CD4-positive, alpha-beta T cell treated with Interleukin-21 for 1 hour (primary cell): ENCODE data around the gene BTBD1.

Experiments used
- DNase-seq: peaks from one replicate; pipeline ENCODE4 v3.0.0-alpha.2; 2020

Gene BTBD1

DNA sequence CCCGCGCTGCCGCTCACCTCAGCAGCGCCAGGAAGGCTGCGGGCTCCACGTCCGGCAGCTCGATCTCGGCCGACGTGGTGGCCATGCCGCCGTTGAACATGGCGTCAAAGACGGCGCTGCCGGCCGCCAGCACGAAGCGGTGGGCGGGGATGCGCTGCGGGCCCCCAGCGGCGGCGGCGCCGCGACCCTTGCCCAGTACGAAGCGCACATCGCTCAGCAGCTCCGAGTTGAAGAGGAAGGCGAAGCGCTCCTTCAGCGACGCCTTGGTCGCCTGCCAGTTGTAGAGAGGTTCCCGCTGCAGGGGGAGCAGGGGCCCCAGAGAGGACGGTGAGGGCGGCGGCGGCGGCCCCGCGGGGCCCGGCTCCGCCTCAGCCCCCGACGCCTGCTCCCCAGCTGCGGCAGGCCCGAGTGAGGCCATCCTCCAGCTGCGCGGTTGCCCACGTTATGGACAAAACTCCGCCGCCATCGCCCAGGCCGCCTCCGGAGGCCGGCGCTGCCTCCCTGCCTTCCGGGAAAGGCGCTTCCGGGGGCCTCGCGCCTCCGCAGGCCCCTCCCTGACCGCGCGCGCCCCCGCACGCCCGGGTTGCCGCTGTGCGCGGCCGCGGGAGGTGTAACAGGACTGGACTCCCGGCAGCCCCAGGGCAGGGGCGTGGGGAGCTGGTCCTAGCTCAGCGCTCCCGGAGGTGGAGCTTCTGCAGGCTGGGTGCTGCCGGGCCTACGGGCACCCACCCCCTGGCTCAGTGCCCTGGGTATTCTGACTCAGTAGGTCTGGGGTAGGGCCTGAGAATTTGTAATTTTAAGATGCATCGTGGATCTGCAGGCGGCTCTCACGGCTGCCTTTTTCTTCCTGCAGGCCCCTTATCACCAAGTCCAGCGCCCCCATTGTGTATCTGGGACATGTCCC is at the start of gene BTBD1:
Gene BTBD1 (minus strand): TSS at position 519 of the 904 bp plus-strand sequence. CDS start 101 bp downstream, at position 418.
- DNase-seq = peak; percentile 81

DNA sequence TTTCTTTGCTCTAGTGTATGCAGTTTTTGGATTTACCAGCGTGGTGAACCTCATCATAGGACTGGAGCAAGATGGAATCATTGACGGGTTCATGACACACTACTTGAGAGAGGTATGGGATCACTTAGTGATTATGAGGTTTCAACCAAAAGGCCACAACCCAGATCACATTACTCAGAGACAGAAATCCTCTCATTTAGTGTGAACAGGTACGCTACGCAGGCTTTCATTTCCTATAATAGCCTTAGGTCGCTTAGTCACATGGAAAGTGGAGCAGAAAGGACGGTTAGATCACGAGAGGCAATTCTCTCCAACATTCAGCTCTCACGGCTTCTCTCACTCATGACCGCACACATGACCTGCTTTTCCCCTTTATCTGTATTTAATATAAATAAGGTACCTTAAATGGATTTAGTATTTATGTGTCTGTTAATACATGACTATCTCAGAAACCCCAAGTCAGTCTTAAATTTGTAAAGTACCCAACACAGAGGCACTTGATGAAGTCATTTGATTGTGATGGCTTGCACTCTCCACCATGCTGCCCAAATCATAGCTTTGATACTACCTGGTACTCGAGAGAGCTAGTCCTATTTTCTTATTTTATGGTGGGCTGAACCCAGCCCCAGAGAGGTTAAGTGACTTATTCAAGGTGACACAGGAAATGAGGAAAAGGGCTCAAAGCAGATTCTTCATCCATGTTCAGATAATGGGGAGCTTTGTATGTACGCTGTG is 48.9 kb upstream of the BTBD1 start:
- no peak for DNase-seq

DNA sequence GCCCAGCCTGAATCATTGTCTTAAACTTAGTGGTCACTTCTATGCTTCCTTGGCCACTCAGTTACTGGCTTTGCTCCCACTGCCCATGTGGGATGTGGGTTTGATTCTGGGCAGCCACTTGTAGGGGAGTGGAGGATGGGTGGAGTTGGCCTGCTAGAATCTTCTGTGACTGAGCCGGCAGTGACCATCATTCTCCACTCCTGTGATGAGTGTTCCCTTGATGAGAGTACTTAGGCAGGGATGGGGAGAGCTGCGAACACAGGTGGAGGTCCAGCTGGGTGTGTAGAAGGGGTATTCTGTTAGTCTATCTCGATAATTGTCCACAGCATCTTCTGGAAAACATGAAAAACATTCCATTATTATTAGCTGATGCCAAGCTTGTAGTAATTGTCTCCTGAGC is 48.4 kb upstream of the BTBD1 start:
- no peak for DNase-seq

DNA sequence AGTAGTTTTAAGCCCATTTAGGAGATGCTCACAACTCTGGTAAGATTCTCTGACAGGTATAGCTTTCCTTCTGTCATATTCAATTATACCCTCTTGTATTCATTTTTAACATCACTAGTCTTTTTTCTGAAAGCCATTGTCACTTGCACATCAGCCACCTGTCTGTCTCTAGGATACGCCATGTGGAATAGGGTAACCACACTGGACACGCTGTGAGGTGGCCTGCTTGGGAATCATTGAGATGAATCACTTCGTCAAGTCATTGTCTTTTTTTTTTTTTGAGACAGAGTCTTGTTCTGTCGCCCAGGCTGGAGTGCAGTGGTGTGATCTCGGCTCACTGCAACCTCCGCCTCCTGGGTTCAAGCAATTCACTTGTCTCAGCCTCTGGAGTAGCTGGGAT is 47.8 kb upstream of the BTBD1 start:
- no peak for DNase-seq

DNA sequence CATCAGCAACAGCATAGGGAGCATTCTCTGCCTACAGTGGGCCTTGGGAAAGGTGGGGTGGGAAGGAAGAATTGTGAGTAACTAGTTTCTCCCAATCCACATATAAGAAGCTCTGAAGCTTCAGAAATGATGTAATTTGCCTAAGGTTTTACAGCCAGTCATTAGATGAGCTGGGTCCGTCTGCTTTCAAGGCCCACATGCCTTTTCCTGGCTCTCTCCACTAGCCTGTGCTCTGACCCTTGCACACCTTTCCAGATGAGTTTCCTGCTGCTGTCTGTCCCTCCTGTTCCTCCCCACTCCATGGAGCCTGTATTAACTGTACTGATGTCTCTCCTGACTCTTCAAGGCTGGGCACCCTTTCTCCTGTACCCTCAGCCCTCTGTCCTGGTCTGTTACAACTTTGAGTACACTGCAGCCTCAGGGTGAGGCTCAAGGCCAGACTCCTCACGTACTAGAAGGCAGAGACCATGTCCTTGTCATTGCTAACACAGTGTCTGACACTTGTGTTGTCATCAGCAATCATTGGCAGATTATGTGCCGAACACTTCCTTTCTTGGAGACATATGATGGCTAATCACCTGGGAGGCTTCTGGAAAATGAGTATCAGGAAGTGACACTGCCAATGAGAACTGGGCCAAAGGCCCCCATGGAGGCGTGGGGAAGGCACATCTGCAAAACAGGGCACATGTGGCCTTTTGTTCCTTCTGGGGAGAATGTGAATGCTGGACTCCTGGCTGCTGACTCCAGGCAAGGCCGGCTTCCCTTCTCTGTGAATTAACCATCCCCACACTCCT is 47.0 kb upstream of the BTBD1 start:
- no peak for DNase-seq

DNA sequence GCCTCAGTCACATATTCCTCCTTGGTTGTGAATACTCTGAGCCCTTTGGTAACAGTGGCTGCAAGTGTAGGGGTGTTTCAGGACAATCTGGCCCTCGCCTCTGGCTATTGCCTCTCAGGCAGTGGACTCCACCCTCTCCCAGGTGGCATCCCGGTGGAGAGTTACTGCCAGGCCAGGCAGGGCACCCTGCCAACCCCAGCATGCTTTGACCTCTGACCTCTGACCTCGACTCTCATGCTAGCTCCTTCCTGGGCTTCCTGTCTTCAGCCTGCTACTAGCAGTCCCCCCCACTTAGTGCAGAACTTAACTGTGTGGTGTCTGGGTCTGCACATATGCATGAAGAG is 45.9 kb upstream of the BTBD1 start:
- no peak for DNase-seq

DNA sequence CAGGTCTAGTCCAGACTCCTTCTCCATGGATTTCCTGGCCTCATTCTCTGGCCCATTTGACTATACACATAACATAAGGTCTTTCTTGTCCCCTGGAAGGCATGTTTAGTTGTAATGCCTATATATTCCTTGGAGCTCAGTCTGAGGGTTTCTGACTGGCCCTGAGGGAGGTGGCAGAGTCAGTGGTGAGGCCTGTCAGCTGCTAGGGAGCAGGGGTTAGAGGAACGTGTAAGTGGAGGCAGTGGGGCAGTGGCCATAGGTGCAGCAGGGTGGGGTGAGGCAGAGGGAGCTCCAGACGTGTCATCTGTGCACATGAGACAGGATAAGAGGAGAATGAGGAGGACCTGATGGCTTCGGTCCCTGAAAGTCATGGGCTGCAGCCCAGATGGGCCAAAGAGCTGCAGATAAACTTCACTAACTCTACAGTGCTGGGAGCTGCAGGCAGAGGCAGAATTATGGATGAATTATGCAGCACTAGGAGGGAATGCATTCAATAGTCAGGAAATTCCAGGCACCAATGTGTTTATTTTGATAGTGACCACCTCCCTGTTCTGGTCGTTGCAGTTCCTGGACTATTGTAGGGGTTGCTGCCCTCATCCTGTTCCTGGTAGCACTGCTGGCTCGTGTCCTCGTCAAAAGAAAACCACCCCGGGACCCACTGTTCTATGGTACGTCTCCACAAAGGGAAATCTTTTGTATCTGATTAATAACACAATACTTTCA is 45.3 kb upstream of the BTBD1 start:
- no peak for DNase-seq

DNA sequence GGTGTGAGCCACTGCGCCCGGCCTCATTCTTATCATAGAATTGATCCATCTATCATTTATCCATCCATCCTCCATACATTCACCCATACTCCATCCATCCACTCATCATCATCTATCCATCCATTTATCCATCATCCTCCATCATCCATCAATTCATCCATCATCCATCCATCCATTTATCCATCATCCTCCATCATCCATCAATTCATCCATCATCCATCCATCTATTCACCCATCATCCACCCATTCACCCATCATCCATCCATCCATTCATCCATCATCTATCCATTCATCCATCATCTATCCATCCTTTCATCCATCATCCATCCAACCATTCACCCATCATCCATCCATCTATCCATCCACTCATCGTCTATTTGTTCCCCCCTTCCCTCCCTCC is 44.1 kb upstream of the BTBD1 start:
- DNase-seq = no peak

DNA sequence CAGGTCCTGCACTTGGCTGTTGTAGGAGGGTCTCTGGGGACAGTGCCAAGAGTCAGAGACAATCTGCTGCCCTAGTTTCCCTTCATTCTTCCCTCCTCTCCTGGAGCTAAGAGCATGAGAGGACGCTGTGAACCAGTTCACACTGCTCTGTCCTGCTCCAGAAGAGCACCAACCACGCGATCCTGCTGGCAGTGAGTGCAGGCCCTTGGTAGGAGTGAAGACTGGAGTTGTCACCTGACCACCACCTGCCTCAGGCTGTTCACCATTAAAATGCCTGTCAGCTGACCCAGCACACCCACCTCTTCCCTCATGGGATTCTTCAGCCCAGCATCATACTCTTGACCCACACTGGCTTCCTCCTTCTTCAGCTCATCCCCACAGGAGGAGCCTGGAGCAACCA is 43.3 kb upstream of the BTBD1 start:
- DNase-seq = no peak

DNA sequence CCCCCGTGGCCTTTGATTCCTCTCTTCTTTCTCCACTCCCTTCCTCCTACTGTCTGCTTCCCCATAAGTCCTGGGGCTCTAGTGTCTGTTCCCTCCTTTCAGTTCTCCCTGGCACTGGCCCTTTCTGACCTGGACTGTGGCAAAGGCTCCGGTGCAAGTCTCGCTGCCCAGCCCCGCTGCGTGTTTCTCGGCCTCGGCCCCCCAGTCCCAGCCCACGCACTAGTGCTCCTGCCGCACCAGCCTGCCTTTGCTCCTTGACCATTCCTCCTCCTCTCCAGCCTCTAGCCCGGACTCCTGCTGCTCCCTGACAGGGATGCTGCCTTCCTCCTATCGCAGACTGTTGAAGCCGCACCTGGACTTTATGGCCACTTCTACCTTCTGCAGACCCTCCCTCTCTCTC is 42.5 kb upstream of the BTBD1 start:
- DNase-seq = no peak

DNA sequence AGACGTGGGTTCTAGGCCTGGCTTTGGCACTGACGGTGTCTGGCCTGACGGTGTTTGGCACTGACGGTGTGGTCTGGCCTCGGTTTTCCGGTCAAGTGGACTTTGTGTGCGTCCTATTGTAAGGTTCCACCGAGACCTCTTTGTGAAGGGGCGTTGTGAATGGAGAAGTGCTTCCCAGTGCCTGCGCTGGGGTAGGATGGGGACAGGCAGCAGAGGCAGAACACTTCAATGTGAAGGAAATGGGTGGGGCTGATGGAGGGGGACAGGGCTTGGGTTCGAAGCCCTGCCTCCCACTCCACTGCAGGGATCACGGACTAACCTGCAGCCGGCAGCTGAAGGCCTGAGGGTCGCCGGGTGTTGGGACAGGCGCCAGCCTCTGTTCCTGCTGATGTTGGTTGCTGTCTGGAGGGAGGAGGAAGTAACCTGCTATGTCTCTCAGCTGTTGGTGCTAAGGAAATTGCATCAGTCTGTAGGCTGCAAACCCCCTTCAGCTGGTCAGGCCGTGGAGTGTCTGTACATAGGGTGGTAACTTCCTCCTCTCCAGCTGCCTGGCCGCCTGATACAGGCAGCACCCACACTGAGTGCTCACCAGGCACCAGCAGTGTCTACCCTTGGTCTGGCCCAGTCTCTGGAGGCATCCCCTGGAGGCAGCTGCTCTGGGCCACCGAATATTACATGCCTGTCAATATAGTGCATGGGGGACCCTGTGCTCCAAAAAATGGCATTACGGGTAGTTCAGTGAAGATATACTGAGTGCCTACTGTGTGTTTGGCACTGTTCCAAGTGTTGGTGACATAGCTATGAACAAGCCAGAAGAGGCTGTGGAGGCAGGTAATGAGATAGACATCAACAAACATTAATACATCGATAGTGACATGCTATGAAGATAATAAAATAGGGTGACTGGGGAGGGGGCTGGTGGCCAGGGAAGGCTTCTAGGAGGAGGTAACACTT is 41.5 kb upstream of the BTBD1 start:
- DNase-seq = peak; percentile 30

DNA sequence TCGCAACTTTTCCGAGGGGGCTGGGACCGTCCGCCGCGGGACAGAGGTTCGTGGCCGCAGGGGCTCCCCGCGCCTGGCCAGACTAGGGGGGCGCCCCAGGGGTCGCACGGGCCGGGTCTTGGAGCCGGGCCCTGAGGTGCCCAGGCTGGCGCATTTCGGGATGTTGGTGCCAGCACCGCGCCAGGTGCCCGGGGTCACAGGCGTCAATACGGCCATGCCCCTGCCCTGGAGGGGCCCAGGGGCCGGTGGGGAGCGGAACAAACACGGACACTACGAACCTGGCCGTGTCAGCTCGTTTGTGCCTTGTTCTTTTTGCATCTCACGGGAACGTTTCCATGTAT is 40.8 kb upstream of the BTBD1 start:
- no peak for DNase-seq

DNA sequence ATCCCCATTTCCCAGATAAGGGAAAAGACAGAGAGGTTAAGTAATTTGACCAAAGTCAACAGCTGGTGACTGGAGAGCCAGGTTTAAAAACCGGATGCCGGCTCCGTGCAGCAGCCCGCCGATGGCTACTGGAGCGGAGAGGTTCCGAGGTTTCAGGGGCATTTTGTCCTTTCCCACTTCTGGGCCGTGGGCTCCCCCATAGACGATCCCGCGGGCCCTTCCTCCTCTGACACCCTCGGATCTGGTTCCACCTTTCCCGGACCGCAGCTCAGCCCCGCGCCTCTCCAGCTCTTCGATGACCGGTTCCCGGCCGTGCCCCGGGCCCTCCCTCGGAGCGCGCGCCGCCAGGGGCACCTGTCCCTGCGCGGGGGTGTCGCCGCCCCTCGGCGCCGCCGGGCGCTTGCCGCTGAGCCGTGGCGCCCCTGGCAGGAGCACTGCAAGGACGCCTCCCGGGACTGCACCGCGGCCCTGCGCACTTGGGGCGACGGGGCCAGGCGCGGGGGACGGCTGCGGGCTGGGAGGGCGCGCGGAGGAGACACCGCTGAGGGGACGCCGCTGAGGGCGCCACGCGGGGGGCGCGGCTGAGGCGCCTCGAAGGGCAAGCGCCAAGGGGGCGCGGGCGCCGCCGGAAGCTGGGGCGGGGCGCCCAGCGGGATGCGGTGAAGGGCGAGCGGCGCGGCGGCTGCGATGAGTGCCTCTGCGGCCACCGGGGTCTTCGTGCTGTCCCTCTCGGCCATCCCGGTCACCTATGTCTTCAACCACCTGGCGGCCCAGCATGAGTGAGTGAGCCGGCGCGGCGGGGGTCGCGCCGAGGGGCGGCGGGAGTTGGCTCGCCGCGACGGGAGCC is 40.2 kb upstream of the BTBD1 start, which contains the start of gene TM6SF1:
Gene TM6SF1 (plus strand): TSS at position 652 of the 847 bp plus-strand sequence. CDS start 36 bp downstream, at position 688.
- DNase-seq = peak; percentile 3

DNA sequence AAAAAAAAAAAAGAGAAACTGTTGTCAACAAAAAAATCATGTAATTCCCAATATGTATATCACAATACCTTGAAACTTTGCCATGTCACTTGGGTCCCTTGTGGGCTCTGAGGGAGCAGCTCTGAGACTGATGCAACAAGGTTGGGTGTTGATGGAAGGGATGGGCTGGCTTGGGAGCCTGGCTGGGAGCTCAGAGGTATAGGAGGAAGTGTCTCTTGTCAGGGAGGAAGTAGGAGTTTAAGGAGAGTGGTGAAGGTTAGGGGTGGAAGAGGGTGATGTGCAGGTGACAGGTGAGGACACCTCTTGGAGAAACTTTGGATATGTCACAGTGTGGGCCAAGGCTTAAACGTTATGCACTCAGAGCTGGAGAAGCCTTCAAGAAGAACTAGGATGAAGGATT is 38.4 kb upstream of the BTBD1 start:
- DNase-seq = no peak

DNA sequence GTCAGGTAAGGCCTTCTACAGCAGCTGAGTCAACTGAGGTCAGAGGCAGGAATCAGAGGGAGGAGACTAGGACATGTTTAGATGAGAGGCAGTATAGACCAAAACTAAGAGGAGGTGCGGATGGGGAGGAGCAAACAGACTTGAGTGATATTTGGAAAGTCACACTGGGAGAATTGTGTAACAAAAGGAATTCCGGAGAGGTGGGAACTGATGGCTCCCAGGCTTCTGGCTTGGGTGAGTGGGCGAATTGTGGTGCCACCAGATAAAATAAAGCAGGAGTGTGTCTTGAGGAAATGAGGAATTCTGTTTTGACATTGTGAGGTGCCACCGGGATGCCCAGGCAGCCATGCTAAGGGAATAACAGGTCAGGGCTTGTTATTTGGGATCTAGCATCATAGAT is 37.1 kb upstream of the BTBD1 start:
- DNase-seq = no peak

DNA sequence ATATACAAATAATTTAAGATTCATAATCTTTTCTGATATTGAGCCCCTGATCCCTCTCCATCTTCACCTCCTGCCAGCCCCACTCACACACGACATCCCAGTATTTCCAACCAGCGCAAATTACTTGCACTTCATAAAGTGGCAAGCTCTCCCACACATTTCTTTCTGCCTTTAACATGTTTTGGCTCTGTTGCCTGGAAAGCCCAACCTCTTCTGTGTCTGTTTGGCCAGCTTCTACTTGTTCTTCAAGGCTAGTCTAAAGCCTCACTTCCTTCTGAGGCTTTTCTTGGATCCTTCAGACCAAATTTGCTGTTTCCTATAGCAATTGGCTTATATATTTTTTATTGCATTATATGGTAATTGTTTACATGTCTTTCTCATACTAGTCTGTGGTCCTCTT is 35.3 kb upstream of the BTBD1 start:
- DNase-seq = no peak

DNA sequence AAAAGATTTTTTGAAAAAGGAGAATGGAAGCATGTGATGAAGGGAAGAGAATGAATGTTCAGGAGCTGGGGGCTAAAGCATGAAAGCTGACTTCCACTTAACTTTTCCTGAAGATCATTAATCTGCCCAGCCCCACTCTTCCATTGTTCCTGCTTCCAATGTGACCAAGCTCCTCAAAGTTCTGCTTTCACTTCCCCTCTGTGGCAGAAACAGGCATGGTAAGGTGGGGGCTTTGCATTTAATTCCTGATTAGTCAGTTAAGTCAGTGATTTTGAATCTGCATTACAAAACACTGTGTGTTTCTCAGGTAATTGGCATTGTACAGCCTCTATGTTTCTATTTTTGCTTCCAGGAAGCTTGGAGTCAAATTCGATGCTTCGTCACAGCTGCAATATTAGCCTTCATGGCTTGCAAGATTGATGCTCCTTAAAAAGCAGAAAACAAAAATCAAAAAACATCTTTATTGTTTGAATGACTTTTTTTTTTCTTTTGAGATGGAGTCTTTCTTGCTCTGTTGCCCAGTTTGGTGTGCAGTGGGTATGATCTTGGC is 33.1 kb upstream of the BTBD1 start:
- no peak for DNase-seq

DNA sequence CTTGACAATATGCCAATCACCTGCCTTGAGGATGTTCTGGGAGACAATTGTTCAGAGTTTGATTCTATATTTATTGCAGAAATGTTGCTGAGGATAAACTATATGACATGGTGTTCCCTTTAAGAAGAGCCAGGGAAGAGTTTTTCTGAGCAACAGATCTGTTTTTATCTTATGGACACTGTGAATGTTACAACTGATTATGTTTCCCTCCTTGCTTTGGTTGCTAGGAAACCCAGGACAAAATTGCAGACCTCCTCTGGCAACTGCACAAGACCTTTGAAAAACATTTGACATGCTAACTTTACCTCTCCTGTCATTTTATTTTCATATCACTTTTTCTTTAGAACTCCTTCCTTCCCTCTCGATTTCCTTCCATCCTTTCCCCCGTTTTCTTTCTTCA is 32.2 kb upstream of the BTBD1 start:
- DNase-seq = no peak

DNA sequence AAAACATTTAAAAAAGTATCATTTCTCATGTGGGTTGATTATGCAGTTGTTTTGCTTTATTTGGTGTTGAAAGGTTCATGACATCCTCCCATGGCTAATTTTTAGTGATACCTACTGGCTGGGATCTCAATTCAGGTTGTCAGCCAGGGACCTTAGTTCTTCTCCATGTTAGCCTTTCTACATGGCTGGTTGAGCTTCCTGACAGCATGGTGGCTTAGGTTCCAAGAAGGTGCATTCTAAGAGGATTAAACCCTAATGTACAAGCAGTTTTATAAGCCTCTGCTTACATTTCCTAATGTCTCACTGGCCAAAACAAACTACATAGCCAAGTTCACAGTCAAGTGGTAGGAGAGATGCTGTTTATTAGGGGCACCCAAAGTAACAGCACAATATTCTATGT is 31.0 kb upstream of the BTBD1 start:
- no peak for DNase-seq

DNA sequence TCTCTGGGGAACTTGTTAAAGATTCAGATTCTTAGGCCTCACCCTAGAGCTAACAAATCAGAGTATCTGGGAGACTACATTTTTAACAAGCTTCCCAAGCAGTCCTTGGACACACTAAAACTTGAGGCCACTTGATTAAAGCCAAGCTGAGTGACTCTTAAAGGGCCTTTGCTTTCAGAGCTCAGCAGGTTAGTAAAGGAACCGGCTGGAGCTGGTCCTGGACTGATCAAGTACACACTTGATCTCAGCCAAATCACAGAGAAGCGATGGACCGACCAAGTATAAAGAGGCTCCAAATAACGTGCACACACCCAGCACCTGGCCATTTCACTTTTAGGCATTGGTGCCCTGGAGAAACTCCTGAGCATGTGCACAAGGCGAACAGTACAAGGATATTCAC is 27.5 kb upstream of the BTBD1 start:
- DNase-seq = no peak
